Right forelimb (tissue), 1 donor: ENCODE data around the gene RFXANK.

ENCODE experiments used
- DNase-seq: peaks from one replicate; pipeline ENCODE4 v3.0.0-alpha.2; 2018

Gene RFXANK

GRCh38 chr19:19234220-19234816 is 42.3 kb downstream of the RFXANK start:
- DNase-seq: no peak

GRCh38 chr19:19236173-19236572 is 44.1 kb downstream of the RFXANK start:
- no peak for DNase-seq

- DNase-seq: no peak
These were observed 46.3 kb downstream of the RFXANK start for GRCh38 chr19:19238126-19238894.

DNA sequence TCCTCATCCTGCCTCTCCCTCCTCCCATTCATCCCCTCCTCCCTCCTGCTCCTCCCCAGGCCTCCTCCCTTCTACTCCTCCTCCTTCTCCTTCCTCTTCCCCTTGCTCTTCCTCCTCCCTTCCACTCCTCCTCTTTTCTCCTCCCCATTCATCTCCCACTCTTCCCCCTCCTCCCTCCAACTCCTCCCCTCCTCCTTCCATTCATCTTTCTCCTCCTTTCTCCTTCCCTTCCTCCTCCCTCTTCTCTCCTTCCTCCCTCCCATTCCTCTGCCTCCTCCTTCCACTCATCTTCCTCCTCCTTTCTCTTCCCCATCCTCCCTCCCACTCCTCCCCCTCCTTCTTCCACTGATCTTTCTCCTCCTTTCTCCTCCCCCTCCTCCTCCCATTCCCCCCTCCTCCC is 47.6 kb downstream of the RFXANK start:
- DNase-seq: no peak

DNA sequence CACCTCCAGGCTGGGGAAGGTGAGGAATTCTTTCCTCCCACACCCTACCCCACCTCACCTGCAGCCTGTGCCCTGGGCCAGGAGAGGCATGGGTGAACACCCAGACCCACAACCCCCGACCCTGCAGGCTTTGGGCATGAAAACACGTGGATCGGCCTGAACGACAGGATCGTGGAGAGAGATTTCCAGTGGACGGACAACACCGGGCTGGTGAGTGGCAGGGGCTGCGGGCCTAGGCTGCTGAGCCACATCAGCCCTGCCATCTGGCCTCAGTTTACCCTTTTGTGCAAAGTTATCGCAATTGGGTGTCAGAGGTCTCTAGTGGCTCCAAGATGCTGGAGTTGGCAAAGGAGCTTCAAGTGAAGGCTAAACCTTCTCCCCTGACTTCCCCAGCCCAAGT is 48.4 kb downstream of the RFXANK start:
- DNase-seq: no peak

DNA sequence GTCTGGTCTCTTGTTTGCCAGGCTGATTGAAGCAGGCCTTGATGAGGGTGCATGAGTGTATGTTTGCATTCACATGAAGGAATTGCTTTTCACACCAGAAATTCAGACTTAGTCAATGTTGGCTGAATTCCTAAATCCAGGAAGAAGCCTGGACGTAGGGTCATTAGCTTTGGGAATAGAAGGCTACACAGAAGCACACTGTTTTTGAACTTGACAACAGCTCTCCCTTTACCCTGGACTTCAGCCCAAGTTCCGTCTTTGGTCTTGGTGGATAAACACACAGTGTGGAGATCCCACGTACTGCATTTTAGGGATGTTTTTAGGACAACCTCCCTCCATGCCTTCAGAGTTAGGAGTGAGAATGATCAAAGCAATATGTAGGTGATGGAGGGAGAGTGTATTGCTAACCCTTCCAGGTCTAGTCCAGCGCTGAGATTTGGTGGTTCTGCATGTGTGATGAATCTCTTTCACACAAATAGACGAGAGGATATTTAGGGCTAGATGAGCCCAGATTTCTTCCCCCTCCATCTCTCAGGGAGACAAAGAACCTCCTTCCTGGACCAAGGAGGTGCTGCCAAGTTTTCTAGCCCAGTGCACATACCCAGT is 58.2 kb downstream of the RFXANK start:
- DNase-seq: no peak
